Measurements from ENCODE around the gene ERBB4. TPM values are rescaled to one million over a fixed set of nuclear protein-coding genes. Genes with fewer than 3 reads are reported as not detected.

ERBB4 gene
- total RNA-seq, 4 donors from 2014 or later, result 0.04 to 0.57 (median 0.35) TPM; not detected in 1

DNA sequence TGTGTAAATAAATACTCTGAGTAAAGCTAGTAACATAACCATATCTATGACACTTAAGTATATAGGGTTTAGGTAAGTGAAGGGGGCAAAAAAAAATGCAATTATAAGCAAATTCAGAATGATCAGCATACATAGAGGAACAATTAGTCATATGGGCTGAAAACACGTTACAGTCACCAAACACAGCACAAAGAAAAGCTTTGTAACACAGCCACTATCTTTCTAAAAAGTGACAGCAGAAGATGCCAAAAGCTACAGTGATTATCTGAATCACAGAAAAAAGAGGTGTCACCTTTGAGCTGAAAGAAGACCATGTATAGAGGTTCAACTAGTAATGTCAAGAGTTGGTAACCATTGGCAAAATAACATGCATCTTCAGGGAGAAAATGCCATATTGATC is 115.5 kb downstream of the ERBB4 start:
- H3K4me1 ChIP-seq, result no peaks in the 10 kb centered on the region
- no peaks in the 10 kb centered on the region for H3K27me3 ChIP-seq
- 32 to 42% methylated on average over 1 of the region's 1 CpG for WGBS, 2 donors
- DNase-seq, result no peak
- TF ChIP-seq, protein P1, sequence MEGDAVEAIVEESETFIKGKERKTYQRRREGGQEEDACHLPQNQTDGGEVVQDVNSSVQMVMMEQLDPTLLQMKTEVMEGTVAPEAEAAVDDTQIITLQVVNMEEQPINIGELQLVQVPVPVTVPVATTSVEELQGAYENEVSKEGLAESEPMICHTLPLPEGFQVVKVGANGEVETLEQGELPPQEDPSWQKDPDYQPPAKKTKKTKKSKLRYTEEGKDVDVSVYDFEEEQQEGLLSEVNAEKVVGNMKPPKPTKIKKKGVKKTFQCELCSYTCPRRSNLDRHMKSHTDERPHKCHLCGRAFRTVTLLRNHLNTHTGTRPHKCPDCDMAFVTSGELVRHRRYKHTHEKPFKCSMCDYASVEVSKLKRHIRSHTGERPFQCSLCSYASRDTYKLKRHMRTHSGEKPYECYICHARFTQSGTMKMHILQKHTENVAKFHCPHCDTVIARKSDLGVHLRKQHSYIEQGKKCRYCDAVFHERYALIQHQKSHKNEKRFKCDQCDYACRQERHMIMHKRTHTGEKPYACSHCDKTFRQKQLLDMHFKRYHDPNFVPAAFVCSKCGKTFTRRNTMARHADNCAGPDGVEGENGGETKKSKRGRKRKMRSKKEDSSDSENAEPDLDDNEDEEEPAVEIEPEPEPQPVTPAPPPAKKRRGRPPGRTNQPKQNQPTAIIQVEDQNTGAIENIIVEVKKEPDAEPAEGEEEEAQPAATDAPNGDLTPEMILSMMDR (IDR thresholded peaks at IDR 0.05), result no peak
- TF ChIP-seq POLR2A (IDR thresholded peaks at IDR 0.05), result no peak
- H3K36me3 ChIP-seq, result no peaks in the 10 kb centered on the region
- intact Hi-C loops (cut with DNase I), result no loop called here
- H3K4me3 ChIP-seq, result no peak overlapping the region
- no peaks in the 10 kb centered on the region for H3K9me3 ChIP-seq
- H3K27ac ChIP-seq, result no peak overlapping the region

DNA sequence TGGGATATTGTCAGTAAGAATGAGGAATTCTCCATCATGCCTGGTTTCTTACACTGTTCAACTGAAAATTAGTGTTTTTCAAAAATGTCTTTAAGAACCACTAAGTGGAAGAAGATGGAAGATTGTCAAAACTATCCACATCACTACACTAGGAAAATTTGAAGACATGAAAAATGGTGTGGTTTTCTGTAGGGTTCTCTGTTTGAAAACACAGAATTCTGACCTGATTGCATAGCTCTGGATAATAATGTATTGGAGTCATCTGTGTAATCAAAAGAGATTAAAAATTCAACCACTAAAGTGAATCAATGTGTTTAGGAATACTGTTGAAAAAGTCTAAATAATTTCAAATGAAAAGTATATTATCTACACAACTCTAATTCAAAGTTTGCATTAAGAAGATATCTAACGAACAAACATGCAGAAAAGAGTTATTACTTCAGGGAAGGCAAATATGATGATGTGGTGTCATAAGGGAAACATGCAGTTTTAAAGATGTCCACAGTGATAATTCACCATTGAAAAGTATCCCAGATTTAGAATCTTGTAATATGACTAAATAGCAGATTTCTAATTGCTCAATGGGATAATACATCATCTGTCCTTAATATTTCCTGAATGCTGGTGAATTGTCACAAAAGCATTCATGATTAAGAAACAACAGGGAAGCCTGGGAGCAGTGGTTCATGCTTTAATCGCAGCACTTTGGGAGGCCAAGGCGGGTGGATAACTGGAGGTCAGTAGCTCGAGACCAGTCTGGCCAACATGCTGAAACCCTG is 116.9 kb downstream of the ERBB4 start:
- DNase-seq, result no peak
- no peaks in the 10 kb centered on the region for H3K27me3 ChIP-seq
- H3K4me1 ChIP-seq, result no peaks in the 10 kb centered on the region
- 64 to 84% methylated on average over 4 of the region's 4 CpGs for WGBS, 2 donors
- TF ChIP-seq POLR2A (IDR thresholded peaks at IDR 0.05), result no peak
- TF ChIP-seq, protein P1 (IDR thresholded peaks at IDR 0.05), result no peak
- no peak overlapping the region for H3K4me3 ChIP-seq
- no peak overlapping the region for H3K27ac ChIP-seq
- H3K9me3 ChIP-seq, result no peaks in the 10 kb centered on the region
- no peaks in the 10 kb centered on the region for H3K36me3 ChIP-seq
- intact Hi-C loops (cut with DNase I), result no loop called here

DNA sequence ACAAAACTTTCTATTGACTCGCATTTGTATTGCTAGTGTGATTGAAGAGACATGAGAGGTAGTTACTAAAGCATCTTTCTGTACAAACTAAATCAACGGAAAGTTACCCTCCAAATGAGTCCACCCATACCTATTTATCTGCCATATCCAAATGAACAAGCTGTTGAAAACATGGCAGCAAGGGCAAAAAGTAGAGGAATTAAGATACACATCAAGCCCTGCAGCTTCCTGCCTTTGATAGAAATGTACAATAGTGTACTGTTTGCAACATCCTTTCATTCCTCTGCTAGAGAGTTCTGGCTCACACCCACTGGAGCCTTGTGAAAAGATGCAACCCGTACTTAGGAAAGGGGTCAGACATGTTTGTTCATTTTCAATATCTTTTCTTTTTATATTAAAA is 122.5 kb downstream of the ERBB4 start:
- H3K36me3 ChIP-seq, result no peaks in the 10 kb centered on the region
- no peak for DNase-seq
- no peaks in the 10 kb centered on the region for H3K4me1 ChIP-seq
- no peaks in the 10 kb centered on the region for H3K27me3 ChIP-seq
- WGBS, 2 donors, result 63 to 67% methylated on average over 3 of the region's 3 CpGs
- no peak overlapping the region for H3K4me3 ChIP-seq
- H3K27ac ChIP-seq, result no peak overlapping the region
- intact Hi-C loops (cut with DNase I), result no loop called here
- TF ChIP-seq POLR2A (IDR thresholded peaks at IDR 0.05), result no peak
- TF ChIP-seq, protein P1 (IDR thresholded peaks at IDR 0.05), result no peak
- no peaks in the 10 kb centered on the region for H3K9me3 ChIP-seq

DNA sequence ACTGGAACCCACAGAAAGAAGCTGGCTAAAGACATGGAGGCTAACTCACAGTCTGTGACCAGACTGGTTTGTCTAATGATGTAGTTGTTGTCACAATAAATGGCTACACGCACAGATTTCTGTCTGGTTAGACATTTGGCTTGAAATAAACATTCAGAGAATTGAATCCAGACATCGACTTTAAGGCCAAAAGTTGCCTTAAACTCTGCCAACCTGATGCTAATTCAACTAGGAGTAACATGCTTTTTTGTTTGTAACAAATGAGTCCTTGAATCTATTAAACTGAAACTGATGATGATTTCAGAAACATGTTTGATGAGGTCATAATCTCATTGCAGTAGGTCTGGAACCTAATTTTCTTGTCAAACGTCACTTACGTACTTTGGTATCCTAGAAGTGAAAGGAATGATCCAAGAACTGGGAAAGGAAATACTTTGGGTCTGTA is 123.8 kb downstream of the ERBB4 start:
- intact Hi-C loops (cut with DNase I), result no loop called here
- H3K9me3 ChIP-seq, result no peaks in the 10 kb centered on the region

DNA sequence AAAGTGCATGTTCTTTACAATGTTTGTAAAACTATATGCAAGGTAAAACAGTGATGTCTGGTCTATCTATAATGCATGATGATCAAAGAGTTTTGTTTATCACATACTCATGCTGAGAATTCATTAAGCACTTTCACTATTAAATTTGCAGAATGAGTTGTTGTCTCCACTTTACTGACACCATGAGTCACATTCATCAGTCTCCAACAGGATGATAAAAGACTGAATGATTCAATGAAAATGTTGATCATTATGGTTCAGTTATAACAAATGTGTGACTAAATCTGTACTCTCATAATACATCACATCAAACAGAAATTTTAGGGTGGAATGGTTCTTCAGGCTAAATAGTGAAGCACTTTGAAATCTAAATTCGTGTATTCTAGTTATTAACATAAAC is 129.0 kb downstream of the ERBB4 start:
- 8 to 19% methylated on average over 1 of the region's 1 CpG for WGBS, 2 donors
- no peak for DNase-seq
- H3K4me3 ChIP-seq, result no peak overlapping the region
- H3K36me3 ChIP-seq, result no peaks in the 10 kb centered on the region
- TF ChIP-seq, protein P1 (IDR thresholded peaks at IDR 0.05), result no peak
- no peak for TF ChIP-seq POLR2A (IDR thresholded peaks at IDR 0.05)
- no peaks in the 10 kb centered on the region for H3K4me1 ChIP-seq
- H3K9me3 ChIP-seq, result no peaks in the 10 kb centered on the region
- H3K27me3 ChIP-seq, result no peaks in the 10 kb centered on the region
- intact Hi-C loops (cut with DNase I), result no loop called here
- H3K27ac ChIP-seq, result no peak overlapping the region

More for the DNA sequence above, 123.8 kb downstream of the ERBB4 start:
- TF ChIP-seq, protein P1 (IDR thresholded peaks at IDR 0.05), result no peak
- no peak for TF ChIP-seq POLR2A (IDR thresholded peaks at IDR 0.05)
- Histone ChIP-seq H3K27ac (no peak overlapping the region), H3K4me3 (no peak overlapping the region), H3K27me3 (no peaks in the 10 kb centered on the region), H3K36me3 (no peaks in the 10 kb centered on the region), H3K4me1 (no peaks in the 10 kb centered on the region)
- no peak for DNase-seq
- WGBS, 2 donors, result 62 to 71% methylated on average over 4 of the region's 4 CpGs

All from esophagus squamous epithelium (tissue), 5 donors.